ENCODE data around the gene ACTG2.
"Not testable (repeated sequence)": the region's sequence is repeated elsewhere in the genome, so short reads cannot be mapped to it uniquely, and the experiment has no call there.

ACTG2 gene

DNA sequence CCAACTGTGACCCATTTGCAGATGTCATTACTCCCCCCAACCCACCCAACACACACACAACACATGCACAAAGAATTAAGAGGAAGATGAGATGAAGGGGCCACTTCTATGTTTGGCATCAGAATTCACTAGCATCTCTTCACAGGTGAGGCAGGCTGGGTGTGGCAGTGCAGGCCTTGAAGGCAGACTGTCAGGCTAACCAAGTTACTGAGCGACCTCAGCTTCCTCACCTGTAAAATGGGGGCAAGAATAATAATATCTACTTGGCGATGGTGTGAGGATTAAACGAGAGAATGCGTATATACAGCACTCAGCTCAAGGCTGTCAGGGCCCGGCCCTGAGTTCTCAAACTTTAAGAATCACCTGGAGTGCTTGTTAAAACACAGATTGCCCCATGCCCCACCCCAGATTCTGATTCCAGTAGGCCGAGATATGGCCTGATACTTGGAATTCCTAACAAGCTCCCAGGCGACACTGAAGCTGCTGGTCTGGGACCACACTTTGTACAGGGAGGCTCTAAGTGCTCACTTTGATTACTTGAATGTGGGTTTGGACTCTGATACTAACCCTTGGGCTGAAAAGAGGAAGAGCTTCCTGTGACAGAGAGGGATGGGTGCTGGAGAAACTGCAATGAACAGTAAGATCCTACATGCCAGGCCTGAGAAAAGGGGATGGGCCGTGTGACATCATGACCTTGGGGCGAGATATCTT, 1.1 kb downstream of the ACTG2 start:
- no peak for DNase-seq (ENCODE audit: low read depth)

DNA sequence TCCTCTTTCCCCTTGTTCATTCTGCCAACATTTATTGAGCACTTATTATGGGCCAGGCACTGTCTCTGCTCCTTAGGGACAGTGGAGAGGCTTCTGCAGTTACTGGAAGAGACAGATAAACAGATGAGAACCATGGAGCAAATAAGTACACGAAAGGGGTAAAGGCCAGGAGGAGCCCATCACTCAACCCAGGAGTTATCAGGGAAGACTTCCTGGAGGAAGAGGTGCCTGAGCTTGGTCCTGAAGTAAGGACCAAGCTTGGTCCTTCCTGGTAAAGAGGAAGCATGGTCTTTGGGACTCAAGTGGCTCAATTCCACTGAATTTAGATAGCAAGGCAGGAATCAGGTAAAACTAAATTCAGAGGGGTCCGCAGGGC, 1.7 kb downstream of the ACTG2 start:
- no peak for DNase-seq (ENCODE audit: low read depth)

DNA sequence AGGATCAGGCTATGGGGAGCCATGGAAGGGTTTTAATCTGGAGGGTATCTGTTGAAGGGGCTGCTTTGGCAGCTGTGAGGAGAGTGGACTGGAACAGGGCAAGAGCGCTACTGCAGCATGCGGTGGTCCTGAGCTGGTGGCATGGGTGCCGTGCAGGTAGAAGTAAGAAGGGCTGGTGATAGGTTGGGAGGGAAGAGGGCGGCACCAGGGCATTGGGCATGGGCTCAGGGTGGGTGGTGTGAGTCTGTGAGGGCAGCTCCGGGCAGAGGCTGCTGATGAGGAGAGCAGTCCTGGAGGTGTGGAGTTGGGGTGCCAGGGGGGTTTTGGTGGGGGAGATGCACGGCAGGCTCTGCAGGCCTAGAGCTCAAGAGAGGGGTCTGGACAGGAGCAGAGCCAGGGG, 2.1 kb downstream of the ACTG2 start:
- no peak for DNase-seq (ENCODE audit: low read depth)

DNA sequence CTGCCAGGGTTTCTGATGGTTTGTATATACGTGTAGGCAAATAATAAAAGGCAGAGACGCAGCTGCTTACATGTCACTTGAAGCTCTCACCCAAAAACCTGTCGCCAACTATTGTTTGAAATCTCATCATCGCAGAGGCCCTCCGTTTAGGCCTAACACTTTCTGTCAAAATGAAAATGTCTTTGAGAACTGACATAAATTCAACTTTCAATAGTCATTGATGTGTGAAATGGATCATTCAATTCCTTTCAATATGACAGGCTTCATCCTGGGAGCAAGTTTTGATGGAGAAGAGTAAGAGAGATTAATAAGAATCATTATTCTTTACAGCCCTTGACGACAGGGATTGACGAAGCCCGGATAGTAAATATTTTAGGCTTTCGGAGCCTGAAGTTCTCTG, 2.7 kb downstream of the ACTG2 start:
- no peak for DNase-seq (ENCODE audit: low read depth)

DNA sequence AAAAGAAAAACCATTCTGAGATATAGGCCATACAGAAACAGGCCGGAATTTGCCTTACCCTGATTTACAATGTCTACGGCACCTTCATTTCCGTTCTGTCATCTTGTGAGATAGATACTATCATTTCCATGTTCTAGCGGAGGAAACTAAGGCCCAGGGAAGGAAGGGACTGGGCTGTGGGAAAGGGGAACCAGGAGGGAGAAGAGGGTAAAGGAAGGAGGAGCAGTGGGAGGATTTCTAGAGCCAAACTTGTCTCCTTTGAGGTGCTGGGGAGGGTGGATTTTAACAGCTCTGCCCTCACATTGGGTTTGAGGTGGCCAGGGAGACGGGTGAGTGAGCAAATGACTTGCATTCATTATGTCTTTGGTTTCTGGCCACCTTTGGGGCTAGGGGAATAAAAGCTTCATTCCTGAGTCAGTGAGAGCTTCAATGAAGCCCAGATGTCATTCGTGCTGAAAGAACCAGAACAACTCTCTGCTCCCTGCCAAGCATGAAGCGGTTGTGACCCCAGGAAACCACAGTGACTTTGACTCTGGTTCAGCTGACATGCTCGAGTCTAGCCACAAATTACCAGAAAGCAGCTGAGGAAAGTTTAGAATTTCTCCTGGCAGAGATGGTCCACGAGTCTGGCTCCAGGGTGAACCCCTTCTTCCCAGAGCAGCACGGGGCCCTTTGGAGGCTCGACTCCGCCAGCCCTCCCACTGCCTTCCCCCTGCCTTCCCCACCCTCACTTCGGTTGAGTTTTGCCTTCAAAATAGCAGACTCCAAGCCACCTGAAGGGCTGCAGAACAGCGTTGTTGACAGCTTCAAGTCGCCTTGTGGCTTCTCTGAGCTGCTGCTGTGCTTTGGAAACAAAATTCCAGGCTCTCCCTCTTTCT, 3.8 kb downstream of the ACTG2 start:
- DNase-seq (ENCODE audit: low read depth), result peak; percentile 89

DNA sequence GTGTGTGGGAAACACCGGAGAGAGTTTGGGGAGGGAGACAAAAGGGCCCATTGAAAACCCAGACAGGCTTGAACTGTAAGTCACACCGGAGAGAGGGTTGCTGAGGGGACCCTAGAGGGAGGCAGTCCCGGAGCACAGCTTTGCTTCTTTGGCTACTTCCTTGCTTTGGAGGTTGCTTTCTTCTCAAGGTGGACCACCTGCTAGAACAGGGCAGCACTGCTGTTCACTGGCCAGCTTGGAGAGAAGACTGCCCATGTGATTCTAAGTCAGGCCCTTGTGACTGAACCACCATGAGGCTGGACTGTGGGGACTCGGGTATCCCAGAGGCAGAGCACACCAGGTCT, 4.4 kb downstream of the ACTG2 start:
- no peak for DNase-seq (ENCODE audit: low read depth)

DNA sequence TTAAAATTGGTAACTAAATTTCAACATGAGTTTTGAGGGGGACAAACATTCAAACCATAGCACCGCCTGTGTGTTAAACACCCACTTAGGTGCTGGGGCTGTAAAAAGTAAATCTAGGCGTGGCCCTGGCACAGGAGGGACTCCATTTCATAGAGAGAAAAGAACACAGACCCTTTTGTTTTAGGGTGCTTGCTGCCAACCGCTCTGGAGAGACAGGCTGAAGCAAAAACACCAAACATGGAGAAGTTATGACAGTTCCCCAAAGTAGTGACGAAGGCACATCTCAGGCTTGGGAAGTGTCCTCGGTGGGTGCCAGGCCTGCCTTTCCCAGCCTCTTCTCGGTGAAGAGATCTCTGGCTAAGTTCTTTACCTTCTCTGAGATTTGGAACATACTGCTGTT, 5.1 kb downstream of the ACTG2 start:
- DNase-seq (ENCODE audit: low read depth), result no peak

DNA sequence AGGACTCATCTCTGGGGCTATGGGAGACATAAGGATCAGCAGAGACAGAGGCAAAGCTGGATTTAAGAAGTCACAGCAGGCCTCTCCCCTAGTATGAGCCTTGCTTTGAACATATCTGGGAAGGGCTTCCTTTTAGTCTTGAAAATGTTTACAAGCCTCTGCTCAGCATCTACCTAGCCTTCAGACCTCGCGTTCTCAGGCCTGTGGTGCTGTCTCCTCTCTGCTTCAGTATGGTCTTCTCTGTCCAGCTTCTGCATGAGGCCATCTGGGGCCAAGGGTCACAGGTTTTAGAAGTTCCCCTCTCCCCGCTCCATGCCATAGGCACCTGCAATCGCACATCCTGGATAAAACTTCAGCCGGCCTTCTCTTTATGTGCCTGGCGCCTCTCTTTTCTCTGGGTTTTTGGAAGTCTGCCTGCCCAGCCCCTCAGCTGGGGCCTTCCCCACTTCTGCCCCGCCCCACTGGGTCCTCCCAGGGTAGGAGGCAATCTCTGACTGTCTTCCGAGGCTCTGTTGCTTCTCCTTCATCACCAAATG, 7.1 kb downstream of the ACTG2 start:
- no peak for DNase-seq (ENCODE audit: low read depth)

DNA sequence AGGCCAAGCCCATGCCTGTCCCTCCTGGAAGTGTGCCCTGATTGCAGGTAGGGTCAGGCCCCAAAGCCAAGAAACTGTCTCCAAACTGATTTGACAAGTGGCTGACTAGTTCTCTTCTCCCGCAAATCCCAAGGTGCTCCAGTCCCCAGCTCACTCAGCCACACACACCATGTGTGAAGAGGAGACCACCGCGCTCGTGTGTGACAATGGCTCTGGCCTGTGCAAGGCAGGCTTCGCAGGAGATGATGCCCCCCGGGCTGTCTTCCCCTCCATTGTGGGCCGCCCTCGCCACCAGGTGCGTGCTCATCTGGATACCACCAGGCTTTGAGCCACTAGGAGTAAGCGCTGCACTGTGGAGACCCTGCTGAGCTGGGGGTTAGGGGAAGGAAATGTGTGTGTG, 8.3 kb downstream of the ACTG2 start:
- DNase-seq (ENCODE audit: low read depth), result no peak

DNA sequence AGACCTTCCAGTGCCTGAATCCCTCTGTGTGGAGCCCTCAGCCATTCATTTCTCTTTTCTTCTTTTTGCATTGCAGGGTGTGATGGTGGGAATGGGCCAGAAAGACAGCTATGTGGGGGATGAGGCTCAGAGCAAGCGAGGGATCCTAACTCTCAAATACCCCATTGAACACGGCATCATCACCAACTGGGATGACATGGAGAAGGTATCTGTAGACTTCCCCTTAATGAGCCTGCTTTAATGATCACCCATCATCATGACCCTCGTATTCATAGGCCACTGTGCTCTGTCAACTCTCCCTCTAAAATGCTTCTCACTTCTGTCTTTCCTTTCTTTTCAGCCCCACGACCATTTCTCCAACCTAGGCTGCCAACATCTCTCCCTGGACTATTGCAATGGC, 9.5 kb downstream of the ACTG2 start:
- DNase-seq (ENCODE audit: low read depth), result no peak

DNA sequence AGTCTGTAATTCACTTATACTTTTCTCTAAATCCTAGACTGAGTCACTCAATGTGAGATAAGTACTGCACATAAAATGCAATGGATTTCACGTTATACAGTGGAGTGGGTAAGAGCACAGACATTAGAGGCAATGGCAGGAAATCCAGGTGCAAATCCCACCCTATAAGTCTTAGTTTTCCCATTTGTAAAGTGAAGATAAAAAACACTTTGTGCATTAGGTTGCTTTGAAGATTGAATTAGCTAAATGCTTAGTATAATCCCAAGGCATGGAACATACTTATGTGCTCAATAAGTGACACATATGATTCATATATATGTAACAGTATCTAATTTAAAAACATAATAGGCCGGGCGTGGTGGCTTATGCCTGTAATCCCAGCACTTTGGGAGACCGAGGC, 10.5 kb downstream of the ACTG2 start:
- DNase-seq (ENCODE audit: low read depth), result no peak

DNA sequence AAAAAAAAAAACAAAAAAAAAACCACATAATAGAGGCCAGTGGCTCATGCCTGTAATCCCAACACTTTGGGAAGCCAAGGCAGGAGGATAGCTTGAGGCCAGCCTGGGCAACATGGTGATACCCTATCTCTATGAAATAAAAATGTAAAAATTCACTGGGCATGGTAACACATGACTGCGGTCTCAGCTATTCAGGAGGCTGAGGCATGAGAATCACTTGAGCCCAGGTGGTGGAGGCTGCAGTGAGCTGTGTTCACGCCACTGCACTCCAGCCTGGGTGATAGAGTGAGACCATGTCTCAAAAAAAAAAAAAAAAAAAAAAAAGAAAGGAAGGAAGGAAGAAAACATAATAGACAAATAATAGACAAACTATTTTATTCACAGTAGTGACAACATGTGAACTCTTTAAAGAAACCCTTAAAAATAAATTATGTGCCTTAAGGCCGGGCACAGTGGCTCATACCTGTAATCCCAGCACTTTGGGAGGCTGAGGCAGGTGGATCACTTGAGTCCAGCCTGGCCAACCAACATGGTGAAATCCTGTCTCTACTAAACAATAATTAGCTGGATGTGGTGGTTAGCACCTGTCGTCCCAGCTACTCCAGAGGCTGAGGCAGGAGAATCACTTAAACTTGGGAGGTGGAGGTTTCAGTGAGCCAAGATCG, 11.3 kb downstream of the ACTG2 start:
- DNase-seq (ENCODE audit: low read depth), result not testable (repeated sequence)

DNA sequence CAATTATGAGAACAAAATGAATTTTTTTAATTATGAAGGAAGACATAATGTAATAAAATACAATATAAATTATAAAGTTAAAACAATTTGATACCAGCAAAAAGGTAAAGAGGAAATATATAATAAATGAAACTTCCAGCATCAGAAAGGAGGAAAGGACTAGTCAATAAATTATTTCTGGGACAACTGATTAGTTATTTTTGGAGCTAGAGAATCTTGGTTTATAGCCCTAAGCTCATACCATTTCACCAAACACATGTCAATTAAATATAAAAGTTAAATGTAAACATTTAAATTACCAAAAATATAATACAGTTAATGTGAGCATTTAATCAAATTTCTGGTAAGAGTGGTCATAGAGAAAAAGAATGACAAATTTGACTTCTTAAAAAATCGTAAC, 12.1 kb downstream of the ACTG2 start:
- no peak for DNase-seq (ENCODE audit: low read depth)

DNA sequence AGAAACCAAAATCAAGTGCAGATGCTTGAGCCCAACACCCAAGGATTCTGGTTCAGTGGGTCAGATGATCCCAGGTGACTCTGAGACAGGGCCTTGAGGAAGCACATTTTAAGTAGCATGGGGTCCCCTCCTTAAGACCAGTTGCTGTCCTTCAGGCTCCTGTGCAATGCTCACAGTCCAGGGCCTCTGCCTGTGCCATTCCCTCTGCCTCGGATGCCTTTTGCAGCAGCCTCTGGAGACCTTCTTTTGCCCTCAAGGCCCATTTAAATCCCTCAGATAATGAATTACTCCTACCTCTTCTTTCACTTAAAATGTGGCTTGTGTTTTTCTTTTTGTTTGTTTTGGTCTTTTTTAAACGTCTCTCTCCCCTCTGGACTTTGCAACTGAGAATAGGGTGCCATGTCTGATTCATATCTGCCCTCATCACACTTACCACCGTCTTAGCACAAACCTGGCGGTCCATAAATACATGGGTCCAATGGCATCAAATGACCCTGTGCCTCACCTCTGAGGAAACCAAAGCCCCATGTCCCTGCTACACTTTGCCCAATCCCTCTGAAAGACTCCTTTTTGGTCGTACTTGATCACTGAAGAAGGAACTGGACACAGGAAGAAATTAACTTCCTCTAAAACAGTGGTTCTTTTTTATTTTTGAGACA, 14.2 kb downstream of the ACTG2 start:
- DNase-seq (ENCODE audit: low read depth), result no peak

DNA sequence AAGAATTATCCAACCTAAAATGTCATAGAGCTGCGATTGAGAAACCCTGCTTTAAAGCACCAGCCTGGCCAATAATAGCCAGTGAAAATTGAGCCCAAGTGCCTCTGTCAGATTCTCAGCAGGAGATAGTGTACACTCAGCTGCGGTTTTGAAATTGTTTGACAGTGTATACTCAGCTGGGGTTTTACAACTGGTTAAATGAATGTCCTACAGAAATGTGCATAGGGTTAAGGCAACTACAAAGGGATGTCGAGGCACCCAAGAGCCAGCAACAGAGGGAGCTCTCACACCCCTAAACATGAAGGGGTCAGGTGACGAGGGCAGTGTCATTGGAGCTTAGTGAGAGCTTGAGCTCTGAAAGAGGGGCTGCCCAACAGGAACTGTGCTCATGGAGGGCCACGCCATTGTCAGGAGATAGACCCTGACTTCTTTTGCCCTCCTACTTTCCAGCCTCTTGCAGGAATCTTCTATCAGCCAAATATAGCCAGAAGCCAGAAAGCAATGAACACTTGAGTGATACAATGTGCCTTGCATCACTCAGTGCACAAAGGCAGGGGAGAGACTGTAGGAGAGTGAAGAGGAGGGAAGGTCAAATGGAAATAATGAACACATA, 15.1 kb downstream of the ACTG2 start:
- DNase-seq (ENCODE audit: low read depth), result peak; percentile 79

DNA sequence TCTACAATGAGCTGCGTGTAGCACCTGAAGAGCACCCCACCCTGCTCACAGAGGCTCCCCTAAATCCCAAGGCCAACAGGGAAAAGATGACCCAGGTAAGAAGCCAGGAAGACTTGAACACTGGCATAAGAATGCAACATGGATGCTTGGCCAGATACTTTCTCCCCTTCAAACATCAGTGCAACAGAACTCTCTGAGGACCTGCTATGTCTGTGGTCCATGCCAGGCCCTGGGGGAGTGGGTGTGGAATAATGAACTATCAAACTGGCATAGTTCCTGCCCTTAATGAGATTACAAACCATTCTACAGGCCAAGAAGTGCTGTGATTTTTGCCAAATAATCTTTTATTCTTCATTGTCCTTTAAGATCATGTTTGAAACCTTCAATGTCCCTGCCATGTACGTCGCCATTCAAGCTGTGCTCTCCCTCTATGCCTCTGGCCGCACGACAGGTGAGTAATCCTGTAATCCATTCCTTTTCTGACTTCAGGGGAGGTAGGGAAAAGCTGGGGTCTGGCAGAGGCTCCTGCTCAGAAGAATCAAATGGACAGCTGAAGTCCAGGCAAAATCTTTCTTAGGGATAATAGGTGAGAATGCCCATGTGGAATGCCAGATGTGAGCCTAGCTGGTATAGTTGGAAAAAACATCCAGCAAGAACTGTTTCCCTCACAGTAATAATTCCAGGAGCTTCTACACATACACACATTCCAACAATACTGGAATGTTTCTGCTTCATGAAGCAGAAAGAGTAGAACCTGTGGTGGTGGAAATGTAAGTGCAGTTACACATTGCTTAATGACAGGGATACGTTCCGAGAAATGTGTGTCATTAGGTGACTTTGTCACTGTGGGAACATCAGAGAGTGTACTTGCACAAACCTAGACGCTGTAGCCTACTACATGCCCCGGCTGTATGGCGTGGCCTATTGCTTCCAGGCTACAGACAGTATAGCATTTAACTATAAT, 16.2 kb downstream of the ACTG2 start:
- DNase-seq (ENCODE audit: low read depth), result no peak

DNA sequence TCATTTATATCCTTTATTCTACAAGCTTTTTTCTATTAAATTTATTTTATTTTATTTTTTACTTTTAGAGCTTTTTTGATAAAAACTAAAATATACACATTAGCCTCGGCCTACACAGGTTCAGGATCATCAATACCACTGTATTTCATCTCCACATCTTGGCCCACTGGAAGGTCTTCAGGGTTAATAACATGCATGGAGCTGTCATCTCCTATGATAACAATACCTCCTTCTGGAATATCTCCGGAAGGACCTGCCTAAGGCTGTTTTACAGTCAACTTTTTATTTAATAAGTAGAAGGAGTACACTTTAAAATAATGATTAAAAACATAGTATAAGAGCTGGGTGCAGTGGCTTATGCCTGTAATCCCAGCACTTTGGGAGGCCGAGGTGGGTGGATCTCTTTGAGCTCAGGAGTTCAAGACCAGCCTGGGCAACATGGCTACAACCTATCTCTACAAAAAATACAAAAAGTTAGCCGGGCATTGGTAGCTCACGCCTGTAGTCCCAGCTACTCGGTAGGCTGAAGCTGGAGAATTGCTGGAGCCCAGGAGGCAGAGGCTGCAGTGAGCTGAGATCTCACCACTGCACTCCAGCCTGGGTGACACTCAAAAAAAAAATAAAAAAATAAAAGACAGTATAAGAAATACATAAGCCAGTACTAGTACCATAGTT, 18.2 kb downstream of the ACTG2 start:
- DNase-seq (ENCODE audit: low read depth), result no peak

DNA sequence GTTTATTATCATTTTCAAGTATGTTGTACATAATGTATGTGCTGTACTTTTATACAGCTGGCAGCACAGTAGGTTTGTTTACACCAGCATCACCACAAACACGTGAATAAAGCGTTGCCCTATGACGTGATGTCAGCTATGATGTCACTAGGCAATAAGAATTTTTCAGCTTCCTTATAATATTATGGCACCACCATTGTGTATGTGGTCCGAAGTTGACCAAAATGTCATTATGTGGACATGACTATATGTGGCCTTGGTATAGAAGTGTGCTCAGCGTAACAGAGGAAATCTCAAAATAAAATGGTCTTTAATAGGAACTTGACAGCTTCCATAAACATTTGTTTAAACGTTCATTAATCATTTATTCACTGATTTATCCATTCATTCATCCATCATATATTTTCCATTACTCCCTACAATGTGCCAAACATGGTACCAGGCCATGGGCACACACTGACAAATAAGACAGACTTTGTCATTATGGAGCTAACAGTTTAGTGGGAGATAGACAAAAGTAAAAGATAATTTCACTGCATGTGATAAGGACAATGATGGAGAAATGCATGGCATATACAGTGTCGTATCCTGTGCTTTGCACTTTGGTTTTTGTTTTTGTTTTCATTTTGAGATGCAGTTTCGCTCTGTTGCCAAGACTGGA, 18.9 kb downstream of the ACTG2 start:
- DNase-seq (ENCODE audit: low read depth), result no peak

DNA sequence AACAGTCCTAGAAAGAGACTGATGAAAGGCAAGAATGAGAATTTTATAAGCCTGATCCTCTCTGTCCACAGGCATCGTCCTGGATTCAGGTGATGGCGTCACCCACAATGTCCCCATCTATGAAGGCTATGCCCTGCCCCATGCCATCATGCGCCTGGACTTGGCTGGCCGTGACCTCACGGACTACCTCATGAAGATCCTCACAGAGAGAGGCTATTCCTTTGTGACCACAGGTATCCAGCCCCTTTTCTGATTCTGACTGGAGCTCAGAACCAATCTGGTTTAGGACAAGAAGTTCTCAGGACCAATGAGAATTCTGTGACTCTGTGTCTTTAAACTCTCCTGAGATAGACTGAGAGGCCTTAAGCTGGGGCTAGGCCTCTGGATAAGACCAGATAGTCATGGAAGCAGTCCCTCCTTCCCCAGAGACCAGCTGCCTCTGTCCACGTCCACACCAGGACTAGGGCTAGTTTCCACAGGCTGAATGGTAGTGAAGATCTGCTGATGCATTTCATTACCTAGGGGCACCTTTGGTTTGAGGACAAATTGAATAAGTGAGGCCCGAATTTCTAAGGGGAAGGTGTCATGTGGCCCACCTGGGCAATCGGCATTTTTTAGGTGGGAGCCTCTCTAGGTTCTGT, 20.7 kb downstream of the ACTG2 start:
- no peak for DNase-seq (ENCODE audit: low read depth)

Measured in fibroblast of gingiva (primary cell).